GM23338 (cell line): ENCODE results near the gene OTUD3.
A peak's percentile ranks its signal among the peaks of the same experiment; 100 is the strongest.

ENCODE experiments used
- CREB1 ChIP-seq: fragments of 250-450 bp; sonication (Bioruptor Pico); IDR thresholded peaks from 2 replicates; pipeline ENCODE4 v1.5.0; 2020; ENCODE audit warnings: low read depth, mild to moderate bottlenecking, moderate library complexity
- CTCF ChIP-seq, 2 experiments: fragments of 200-600 bp in 1 of 2; sonication (generic) in 1 of 2; conservative IDR thresholded peaks; 2 replicates each; pipeline versions ENCODE4 v1.5.1 to v1.6.1; 2016 to 2017; ENCODE audit warnings: antibody characterized with exemption in 2 of 2, low read depth in 2 of 2, mild to moderate bottlenecking in 2 of 2, moderate library complexity in 1 of 2
- EZH2 ChIP-seq: fragments of 200-600 bp; sonication (generic); IDR thresholded peaks from one replicate; pipeline ENCODE4 v1.8.0; 2017; ENCODE audit warnings: antibody characterized with exemption, mild to moderate bottlenecking, low read depth; ENCODE audit not compliant: unreplicated experiment
- EZH2phosphoT487 ChIP-seq: fragments of 200-600 bp; sonication (generic); IDR thresholded peaks from one replicate; pipeline ENCODE4 v1.8.1; 2018; ENCODE audit warnings: antibody characterized with exemption; ENCODE audit not compliant: unreplicated experiment
- NANOG ChIP-seq: IDR thresholded peaks from 2 replicates; pipeline ENCODE4 v1.6.1; 2016; ENCODE audit warnings: antibody characterized with exemption, borderline replicate concordance
- POLR2AphosphoS5 ChIP-seq: IDR thresholded peaks from 2 replicates; pipeline ENCODE4 v1.6.1; 2016; ENCODE audit warnings: antibody characterized with exemption, low read depth
- REST ChIP-seq: IDR thresholded peaks from one replicate; pipeline ENCODE4 v1.6.1; 2018; ENCODE audit warnings: antibody characterized with exemption; ENCODE audit not compliant: unreplicated experiment
- STAT1 ChIP-seq: IDR thresholded peaks from one replicate; pipeline ENCODE4 v1.6.1; 2016; ENCODE audit warnings: antibody characterized with exemption; ENCODE audit not compliant: unreplicated experiment

- TF ChIP-seq EZH2phosphoT487 (no peak), CTCF (conservative IDR thresholded peaks at IDR 0.05; ENCODE audit: low read depth in 2 of 2) (peak; percentile 94 to 97), EZH2 (no peak), STAT1 (no peak), CREB1 (CRISPR knock-in tag) (no peak), REST (no peak), NANOG (no peak), POLR2AphosphoS5 (no peak)
Observed at GRCh38 chr1:19918057-19918456, 35.9 kb downstream of the OTUD3 start.
